Esophagus muscularis mucosa (tissue), 4 donors: ENCODE measurements around the gene SCN9A. TPM values are rescaled to one million over a fixed set of nuclear protein-coding genes. Genes with fewer than 3 reads are reported as not detected.

Experiments used
- DNase-seq: peaks from one replicate; pipeline ENCODE4 v3.0.0-alpha.2; 2017; ENCODE audit errors: extremely low spot score
- H3K27ac ChIP-seq, 4 donors: fragments of 200-600 bp; sonication (generic); replicated peaks in 1 of 4; 1 replicate in 3 of 4; 2 replicates in 1 of 4; pipeline ENCODE4 v1.5.1; 2016 to 2019; ENCODE audit warnings: mild to moderate bottlenecking in 1 of 4
- H3K27me3 ChIP-seq, 4 donors: fragments of 200-600 bp; sonication (generic); one replicate each; pipeline versions ENCODE4 v1.5.1 to v1.6.0; 2016 to 2019
- H3K36me3 ChIP-seq, 4 donors: fragments of 200-600 bp; sonication (generic); one replicate each; pipeline ENCODE4 v1.5.1; 2016 to 2019
- H3K4me1 ChIP-seq, 4 donors: fragments of 200-600 bp; sonication (generic); one replicate each; pipeline ENCODE4 v1.5.1; 2016 to 2019
- H3K4me3 ChIP-seq, 4 donors: fragments of 200-600 bp; sonication (generic); 1 replicate in 2 of 4; 2 replicates in 2 of 4; pipeline ENCODE4 v1.5.1; 2016 to 2019; ENCODE audit warnings: mild to moderate bottlenecking in 4 of 4, moderate library complexity in 1 of 4
- H3K9me3 ChIP-seq, 4 donors: fragments of 200-600 bp; sonication (generic); 1 replicate in 3 of 4; 2 replicates in 1 of 4; pipeline ENCODE4 v1.5.1; 2016 to 2019
- EP300 ChIP-seq: sonication (generic); formaldehyde crosslinking; IDR thresholded peaks from one replicate; pipeline ENCODE4 v1.6.1; 2017; ENCODE audit warnings: antibody characterized with exemption
- POLR2A ChIP-seq: fragments of 450-650 bp; IDR thresholded peaks from one replicate; pipeline ENCODE4 v1.6.1; 2017; ENCODE audit warnings: antibody characterized with exemption, moderate library complexity, mild to moderate bottlenecking, low read depth
- POLR2AphosphoS5 ChIP-seq, 2 donors: sonication (generic); formaldehyde crosslinking; IDR thresholded peaks; one replicate each; pipeline ENCODE4 v1.6.1; 2017; ENCODE audit warnings: antibody characterized with exemption in 2 of 2
- WGBS: methylation state at CpG from one replicate; pipeline ENCODE4 v1.1.5; 2018; 5-methylcytosine and 5-hydroxymethylcytosine counted together
- intact Hi-C: fragments of 100-400 bp; cut with DNase I; formaldehyde crosslinking; loops from one replicate; pipeline ENCODE4 v1.15.1; 2023
- total RNA-seq, 4 donors: library from RNA; depleted of rRNA; stranded (reverse); fragments of >200 nt; gene quantifications; one replicate each; pipeline versions ENCODE4 v1.1.0 to v1.2.1, GENCODE V29; 2016
- TF ChIP-seq, protein P1 (sequence below), 3 experiments: fragments of 200-600 bp in 2 of 3; fragments of 450-650 bp in 1 of 3; sonication (generic) in 2 of 3; IDR thresholded peaks; one replicate each; pipeline ENCODE4 v1.5.1; 2017 to 2019; ENCODE audit warnings: antibody characterized with exemption in 3 of 3, mild to moderate bottlenecking in 2 of 3, moderate library complexity in 1 of 3

Gene SCN9A
- total RNA-seq, 4 donors from 2014 or later: 4.0 to 7.8 (median 5.2) TPM

- DNase-seq: no peak
- Histone ChIP-seq H3K27me3 (no peaks in the 10 kb centered on the region), H3K4me3 (no peak overlapping the region), H3K4me1 (no peaks in the 10 kb centered on the region), H3K27ac (no peak overlapping the region), H3K36me3 (no peaks in the 10 kb centered on the region), H3K9me3 (no peaks in the 10 kb centered on the region)
- 96% methylated on average over 2 of the region's 2 CpGs for WGBS
- intact Hi-C loops: no loop called here
- TF ChIP-seq, protein P1, sequence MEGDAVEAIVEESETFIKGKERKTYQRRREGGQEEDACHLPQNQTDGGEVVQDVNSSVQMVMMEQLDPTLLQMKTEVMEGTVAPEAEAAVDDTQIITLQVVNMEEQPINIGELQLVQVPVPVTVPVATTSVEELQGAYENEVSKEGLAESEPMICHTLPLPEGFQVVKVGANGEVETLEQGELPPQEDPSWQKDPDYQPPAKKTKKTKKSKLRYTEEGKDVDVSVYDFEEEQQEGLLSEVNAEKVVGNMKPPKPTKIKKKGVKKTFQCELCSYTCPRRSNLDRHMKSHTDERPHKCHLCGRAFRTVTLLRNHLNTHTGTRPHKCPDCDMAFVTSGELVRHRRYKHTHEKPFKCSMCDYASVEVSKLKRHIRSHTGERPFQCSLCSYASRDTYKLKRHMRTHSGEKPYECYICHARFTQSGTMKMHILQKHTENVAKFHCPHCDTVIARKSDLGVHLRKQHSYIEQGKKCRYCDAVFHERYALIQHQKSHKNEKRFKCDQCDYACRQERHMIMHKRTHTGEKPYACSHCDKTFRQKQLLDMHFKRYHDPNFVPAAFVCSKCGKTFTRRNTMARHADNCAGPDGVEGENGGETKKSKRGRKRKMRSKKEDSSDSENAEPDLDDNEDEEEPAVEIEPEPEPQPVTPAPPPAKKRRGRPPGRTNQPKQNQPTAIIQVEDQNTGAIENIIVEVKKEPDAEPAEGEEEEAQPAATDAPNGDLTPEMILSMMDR (IDR thresholded peaks at IDR 0.05): no peak
- TF ChIP-seq POLR2AphosphoS5 (IDR thresholded peaks at IDR 0.05): no peak
- no peak for TF ChIP-seq EP300
- TF ChIP-seq POLR2A: no peak
These were observed 205.4 kb downstream of the SCN9A start for GRCh38 chr2:166170356-166170755.

GRCh38 chr2:166167449-166167848, 208.3 kb downstream of the SCN9A start:
- H3K27me3 ChIP-seq: no peaks in the 10 kb centered on the region
- H3K4me3 ChIP-seq: no peak overlapping the region
- no peaks in the 10 kb centered on the region for H3K9me3 ChIP-seq
- no peak overlapping the region for H3K27ac ChIP-seq
- TF ChIP-seq, protein P1 (IDR thresholded peaks at IDR 0.05): no peak
- TF ChIP-seq POLR2A: no peak
- TF ChIP-seq POLR2AphosphoS5 (IDR thresholded peaks at IDR 0.05): no peak
- no peak for TF ChIP-seq EP300
- no peak for DNase-seq
- intact Hi-C loops: no loop called here
- H3K36me3 ChIP-seq: no peaks in the 10 kb centered on the region
- WGBS: 35% methylated on average over 2 of the region's 2 CpGs
- no peaks in the 10 kb centered on the region for H3K4me1 ChIP-seq

- 44% methylated on average over 2 of the region's 2 CpGs for WGBS
These were observed 212.0 kb downstream of the SCN9A start for GRCh38 chr2:166163775-166164174.

DNA sequence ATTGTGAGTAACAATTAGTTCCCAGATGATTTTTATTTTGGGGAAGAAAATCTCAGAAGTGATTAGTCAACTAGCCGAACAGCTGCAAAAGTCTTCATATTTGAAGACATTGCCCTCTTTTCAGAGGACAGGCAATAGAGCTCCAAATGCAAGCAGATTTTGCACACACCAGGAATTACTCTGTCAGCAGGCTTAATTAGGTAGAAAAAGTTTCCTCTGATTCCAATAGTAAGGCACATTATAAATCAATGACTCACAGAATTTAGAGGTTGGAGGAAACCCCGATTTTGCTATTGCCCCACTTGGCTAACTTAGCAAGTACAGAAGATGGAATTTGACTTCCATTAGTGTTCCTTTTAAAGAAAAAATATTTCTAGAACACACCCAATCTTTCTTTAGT, 217.2 kb downstream of the SCN9A start:
- no peaks in the 10 kb centered on the region for H3K27me3 ChIP-seq
- no peaks in the 10 kb centered on the region for H3K4me1 ChIP-seq
- TF ChIP-seq POLR2A (no peak), POLR2AphosphoS5 (IDR thresholded peaks at IDR 0.05) (no peak), EP300 (no peak)
- TF ChIP-seq, protein P1 (IDR thresholded peaks at IDR 0.05): no peak
- DNase-seq: no peak
- H3K9me3 ChIP-seq: no peaks in the 10 kb centered on the region
- no peak overlapping the region for H3K27ac ChIP-seq
- WGBS: 72% methylated on average over 2 of the region's 2 CpGs
- H3K4me3 ChIP-seq: no peak overlapping the region
- H3K36me3 ChIP-seq: no peaks in the 10 kb centered on the region
- intact Hi-C loops: no loop called here

More at GRCh38 chr2:166163775-166164174, 212.0 kb downstream of the SCN9A start:
- Histone ChIP-seq H3K4me3 (no peak overlapping the region), H3K27me3 (no peaks in the 10 kb centered on the region), H3K9me3 (no peaks in the 10 kb centered on the region), H3K4me1 (no peaks in the 10 kb centered on the region), H3K27ac (no peak overlapping the region), H3K36me3 (no peaks in the 10 kb centered on the region)
- DNase-seq: no peak
- intact Hi-C loops: no loop called here
- TF ChIP-seq, protein P1 (IDR thresholded peaks at IDR 0.05): no peak
- TF ChIP-seq POLR2AphosphoS5 (IDR thresholded peaks at IDR 0.05) (no peak), EP300 (no peak), POLR2A (no peak)

DNA sequence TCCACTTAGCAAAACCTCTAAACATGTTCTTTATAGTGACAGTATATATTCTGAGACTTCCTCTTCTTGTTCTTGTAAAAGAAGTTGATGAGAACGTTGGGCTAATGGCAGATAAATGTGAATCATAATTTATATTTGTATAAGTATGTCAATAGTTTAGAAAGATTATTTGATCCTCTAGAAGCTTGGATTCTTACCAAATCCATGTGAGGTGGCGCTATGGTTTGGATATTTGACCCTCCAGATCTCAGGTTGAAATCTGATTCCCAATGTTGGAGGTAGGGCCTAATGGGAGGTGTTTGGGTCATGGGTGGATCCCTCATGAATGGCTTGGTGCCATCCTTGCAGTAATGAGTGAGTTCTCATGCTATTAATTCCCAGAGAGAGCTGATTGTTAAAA, 218.2 kb downstream of the SCN9A start:
- H3K9me3 ChIP-seq: no peaks in the 10 kb centered on the region
- H3K4me1 ChIP-seq: no peaks in the 10 kb centered on the region
- no peaks in the 10 kb centered on the region for H3K36me3 ChIP-seq
- intact Hi-C loops: no loop called here
- 74% methylated on average over 2 of the region's 2 CpGs for WGBS
- no peak for DNase-seq
- no peaks in the 10 kb centered on the region for H3K27me3 ChIP-seq
- no peak overlapping the region for H3K4me3 ChIP-seq
- TF ChIP-seq POLR2AphosphoS5 (IDR thresholded peaks at IDR 0.05) (no peak), EP300 (no peak), POLR2A (no peak)
- TF ChIP-seq, protein P1 (IDR thresholded peaks at IDR 0.05): no peak
- no peak overlapping the region for H3K27ac ChIP-seq
